HG03354 (cell line): ENCODE measurements around the gene FAM78A.
"Not testable (repeated sequence)": the region's sequence is repeated elsewhere in the genome, so short reads cannot be mapped to it uniquely, and the experiment has no call there.

Experiments used
- ATAC-seq: cut with Tn5 transposase; IDR thresholded peaks from one replicate; pipeline ENCODE4 v1.9.1; 2021; ENCODE audit warnings: mild to moderate bottlenecking; ENCODE audit not compliant: unreplicated experiment, poor library complexity, severe bottlenecking

FAM78A gene

DNA sequence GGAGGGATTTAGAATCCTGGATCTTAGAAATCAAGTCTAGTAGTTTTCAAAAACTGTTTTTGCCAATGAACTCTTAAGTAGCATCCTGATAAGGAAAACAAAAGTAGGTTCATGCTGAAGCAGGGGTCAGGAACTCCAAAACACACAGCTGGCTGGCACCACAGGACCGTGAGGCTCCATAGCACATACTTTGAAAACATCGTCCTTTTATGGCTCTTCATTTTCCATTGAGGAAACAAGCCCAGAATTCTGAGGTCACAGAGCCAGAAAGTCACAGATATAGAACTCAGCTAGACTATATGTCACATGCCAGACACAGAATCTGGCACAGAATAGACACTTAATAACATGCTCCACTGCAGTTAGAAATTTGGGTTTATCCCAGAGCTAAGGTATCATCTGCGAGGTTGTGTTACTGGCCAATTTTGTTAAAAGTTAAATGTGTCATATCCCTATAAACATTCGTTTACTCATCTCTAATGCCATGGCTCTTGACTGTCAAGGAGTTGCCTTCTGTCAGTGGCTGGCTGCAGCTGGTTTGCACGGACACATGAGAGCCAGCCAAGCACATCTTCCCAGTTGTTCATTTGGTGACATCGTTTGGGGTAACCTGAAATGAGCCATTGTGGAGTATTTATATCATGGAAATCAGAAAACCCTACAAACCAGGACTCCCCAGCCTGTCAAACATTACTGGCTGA, 58.8 kb downstream of the FAM78A start:
- no peak for ATAC-seq

DNA sequence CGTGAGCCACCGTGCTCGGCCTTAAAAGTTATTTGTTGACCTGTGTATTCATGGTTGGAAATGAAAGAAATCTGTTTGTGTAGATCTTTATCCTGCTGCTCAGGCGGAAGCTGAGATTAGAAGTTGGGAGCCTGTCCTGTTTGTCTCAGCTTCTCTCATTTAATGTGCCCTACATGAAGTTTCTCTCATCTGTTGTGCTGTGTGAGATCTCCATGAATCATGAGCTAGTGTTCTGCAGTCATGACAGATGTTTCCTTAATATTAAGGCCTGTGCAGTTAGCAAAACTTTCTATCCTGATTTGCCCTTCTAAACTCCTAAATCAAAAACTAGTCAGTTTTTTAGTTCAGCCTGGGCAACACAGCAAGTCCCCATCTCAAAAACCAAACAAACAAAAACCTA, 59.5 kb downstream of the FAM78A start:
- ATAC-seq, result no peak

DNA sequence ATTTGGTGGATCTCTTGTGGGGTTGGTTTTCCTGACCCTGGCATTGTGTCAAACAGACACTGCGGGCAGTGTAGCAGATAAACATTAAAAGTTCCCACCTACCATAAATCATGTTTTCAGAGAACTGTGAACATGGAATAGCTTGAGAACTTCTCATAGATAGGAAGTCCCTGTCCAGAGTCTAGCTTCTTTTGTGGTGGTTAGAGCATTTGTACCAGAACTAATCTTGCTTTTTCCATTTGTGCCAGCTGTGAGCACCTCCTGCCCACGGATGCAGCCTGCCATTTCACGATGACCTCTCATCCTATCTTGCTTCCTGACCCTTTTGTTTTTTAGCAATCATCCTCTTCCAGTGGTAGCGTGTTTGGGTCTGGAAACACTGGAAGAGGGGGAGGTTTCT, 61.4 kb downstream of the FAM78A start:
- ATAC-seq, result no peak

DNA sequence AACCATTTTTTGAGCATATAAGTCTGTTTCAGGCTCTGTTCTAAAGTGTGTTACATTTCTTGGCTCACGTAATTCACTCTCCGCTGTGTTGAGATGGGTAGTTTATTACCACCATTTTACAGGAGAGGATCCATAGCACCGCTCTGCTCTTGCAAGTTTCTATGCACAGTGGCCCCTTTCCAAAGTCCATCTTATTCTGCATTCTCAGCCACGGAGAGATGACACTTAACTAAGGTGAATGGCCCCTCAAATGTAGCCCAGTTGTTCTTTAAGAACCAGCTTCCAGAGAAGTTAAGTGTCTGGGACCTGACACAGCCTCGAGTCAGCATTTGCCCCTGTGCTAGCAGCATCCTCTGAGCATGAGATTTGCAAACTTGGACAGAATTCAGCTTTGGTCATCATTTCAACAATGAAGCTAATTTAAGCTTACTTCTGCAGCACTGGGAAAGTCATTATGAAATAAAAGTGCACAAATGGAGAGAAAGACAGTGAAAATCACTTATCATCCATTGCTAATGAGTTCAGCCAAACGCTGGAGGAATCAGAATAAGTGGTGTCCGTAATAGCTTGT, 61.9 kb downstream of the FAM78A start:
- no peak for ATAC-seq

DNA sequence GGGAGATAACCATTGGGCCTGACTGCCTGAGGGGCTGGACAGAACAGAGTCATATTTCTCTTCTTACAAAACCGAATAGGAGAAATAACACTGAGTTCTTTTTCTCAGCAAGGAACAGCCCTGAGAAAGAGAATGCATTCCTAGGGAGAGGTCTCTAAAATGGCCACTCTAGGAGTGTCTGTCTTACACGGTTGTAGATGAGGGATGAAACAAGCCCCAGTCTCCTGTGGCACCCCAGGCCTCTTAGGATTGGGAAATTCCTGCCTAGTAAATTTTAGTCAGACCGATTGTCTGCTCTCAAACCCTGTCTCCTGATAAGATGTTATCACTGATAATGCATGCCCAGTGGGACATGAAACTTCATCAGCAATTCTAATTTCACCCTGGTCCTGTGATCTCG, 64.4 kb downstream of the FAM78A start:
- not testable (repeated sequence) for ATAC-seq
